Skin epidermis (tissue), 12 donors: ENCODE results near the gene KRTAP19-4.
"Not testable (repeated sequence)": the region's sequence is repeated elsewhere in the genome, so short reads cannot be mapped to it uniquely, and the experiment has no call there.

Source experiments
- H3K27ac ChIP-seq, 21 experiments: fragments of 200-600 bp; sonication (generic) in 11 of 21; one replicate each; pipeline ENCODE4 v1.5.0; 2020; ENCODE audit warnings: mild to moderate bottlenecking in 3 of 21, inconsistent platforms in 2 of 21, moderate library complexity in 2 of 21
- H3K4me3 ChIP-seq, 7 experiments: fragments of 200-600 bp; sonication (generic) in 2 of 7; one replicate each; pipeline ENCODE4 v1.5.0; 2020; ENCODE audit warnings: inconsistent platforms in 2 of 7, mild to moderate bottlenecking in 2 of 7, moderate library complexity in 1 of 7

Gene KRTAP19-4, protein sequence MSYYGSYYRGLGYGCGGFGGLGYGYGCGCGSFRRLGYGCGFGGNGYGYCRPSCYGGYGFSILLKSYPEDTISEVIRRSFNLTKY

DNA sequence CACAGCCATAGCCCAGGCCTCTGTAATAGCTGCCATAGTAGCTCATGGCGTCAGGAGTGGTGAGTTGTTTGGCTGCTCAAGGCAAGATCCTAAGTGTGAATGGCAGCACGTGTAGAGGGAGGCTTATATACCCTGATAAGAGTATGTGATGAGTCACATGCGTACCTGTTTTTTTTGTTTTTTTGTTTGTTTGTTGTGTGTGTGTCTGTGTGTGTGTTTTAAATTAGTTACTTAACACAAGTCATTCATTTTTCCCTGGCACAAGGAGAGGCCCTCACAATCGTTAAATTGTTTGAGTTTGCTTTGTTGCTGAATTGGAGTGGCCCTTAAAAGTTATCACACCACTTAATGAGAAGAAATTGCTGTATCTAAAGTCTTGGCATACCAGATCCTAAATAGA is at the start of gene KRTAP19-4:
Gene KRTAP19-4 (minus strand): TSS at position 101 of the 400 bp plus-strand sequence. CDS start 55 bp downstream, at position 46.
- H3K4me3 ChIP-seq: no peak within 1 kb of the TSS
- H3K27ac ChIP-seq: no peak within 1 kb of the TSS

GRCh38 chr21:30541764-30542163 is 44.8 kb upstream of the KRTAP19-4 start, which contains the start of gene KRTAP19-6:
KRTAP19-6 (minus strand) TSS chr21:30541864; CDS start chr21:30541833, 31 bp downstream.
- no peak within 1 kb of the TSS for H3K4me3 ChIP-seq
- H3K27ac ChIP-seq: no peak within 1 kb of the TSS

- H3K27ac ChIP-seq: no peak overlapping the region
- no peak overlapping the region for H3K4me3 ChIP-seq
Observed at GRCh38 chr21:30518876-30519275, 21.9 kb upstream of the KRTAP19-4 start.

DNA sequence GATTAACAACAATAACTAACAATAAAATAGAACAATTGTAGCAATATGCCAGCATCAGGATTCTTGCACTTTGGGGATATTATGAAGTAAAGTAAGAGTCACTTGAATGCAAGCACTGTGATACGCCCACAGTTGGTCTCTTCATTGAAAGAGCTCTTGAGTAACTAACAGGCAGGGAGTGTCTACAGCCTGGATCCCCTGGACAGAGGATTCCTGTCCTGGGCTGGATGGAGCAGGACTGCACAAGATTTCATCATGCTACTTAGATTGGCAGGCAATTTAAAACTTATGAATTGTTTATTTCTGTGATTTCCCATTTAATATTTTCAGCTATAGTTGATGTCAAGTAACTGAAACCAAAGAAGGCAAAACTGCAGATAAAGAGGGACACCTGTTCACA is 18.7 kb upstream of the KRTAP19-4 start:
- no peak overlapping the region for H3K4me3 ChIP-seq
- no peak overlapping the region for H3K27ac ChIP-seq

- not testable (repeated sequence) for H3K27ac ChIP-seq, H3K4me3 ChIP-seq
Observed at GRCh38 chr21:30505621-30506205, 8.7 kb upstream of the KRTAP19-4 start.

- H3K4me3 ChIP-seq: no peak within 1 kb of the TSS
- H3K27ac ChIP-seq: no peak within 1 kb of the TSS
Observed at GRCh38 chr21:30502041-30502440, 5.1 kb upstream of the KRTAP19-4 start, which contains the start of gene KRTAP19-5. KRTAP19-5 (minus strand) TSS chr21:30502141; CDS start chr21:30502090, 51 bp downstream.

GRCh38 chr21:30491963-30492428 is 5.0 kb downstream of the KRTAP19-4 start, which contains the start of gene KRTAP19-3:
KRTAP19-3 (minus strand) TSS chr21:30492013; CDS start chr21:30491957, 56 bp downstream.
- Histone ChIP-seq H3K4me3 (no peak within 1 kb of the TSS), H3K27ac (no peak within 1 kb of the TSS)

DNA sequence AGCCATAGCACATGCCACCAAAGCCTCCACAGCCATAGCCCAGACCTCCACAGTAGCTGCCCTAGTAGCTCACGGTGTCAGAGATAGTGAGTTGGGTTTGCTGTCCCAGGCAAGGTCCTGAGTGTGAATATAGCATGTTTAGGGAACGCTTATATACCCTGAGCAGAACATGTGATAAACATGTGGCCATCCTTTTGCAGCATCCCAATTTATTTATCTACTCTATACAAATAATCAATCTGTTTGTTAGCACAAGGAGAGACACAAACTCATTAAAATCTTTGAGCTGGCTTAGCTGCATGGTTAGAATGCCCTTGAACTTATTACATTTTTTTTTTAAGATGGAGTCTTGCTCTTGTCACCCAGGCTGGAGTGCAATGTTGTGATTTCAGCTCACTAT is 9.6 kb downstream of the KRTAP19-4 start, which contains the start of gene KRTAP19-2:
Gene KRTAP19-2 (minus strand): TSS at position 101 of the 400 bp plus-strand sequence. CDS start 88 bp downstream, at position 13.
- H3K27ac ChIP-seq: no peak within 1 kb of the TSS
- H3K4me3 ChIP-seq: no peak within 1 kb of the TSS

DNA sequence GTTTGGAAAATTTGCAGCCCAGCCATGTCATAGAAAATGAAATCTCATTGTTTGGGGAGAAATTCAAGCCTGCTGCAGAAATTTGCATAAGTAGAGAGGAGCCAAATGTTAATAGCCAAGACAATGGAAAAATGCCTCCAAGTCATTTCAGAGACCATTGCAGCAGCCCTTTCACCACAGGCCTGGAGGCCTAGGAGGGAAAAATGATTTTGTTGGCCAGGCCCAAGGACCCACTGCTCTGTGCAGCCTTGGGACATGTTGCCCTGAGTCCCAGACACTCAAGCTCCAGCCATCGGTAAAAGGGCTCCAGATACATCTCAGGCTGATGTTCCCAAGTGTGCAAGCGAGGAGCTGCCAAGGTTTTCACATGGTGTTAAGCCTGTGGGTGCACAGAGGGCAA is 10.8 kb downstream of the KRTAP19-4 start:
- H3K27ac ChIP-seq: no peak overlapping the region
- H3K4me3 ChIP-seq: no peak overlapping the region

GRCh38 chr21:30482130-30482529 is 14.8 kb downstream of the KRTAP19-4 start:
- no peak overlapping the region for H3K27ac ChIP-seq
- no peak overlapping the region for H3K4me3 ChIP-seq

DNA sequence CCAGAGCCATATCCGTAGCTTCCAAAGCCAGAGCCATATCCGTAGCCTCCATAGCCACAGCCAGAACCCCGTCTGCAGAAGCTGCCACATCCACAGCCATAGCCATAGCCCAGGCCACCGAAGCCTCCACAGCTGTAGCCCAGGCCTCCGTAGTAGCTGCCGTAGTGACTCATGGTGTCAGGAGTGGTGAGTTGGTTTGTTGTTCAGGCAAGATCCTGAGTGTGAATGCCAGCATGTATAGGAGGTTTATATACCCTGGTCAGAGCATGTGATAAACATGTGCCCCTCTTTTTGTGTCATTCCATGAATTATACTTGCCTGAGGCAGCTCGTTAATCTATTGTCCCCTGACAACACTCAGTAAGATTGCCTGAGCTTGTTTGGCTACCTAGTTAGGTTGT is 16.8 kb downstream of the KRTAP19-4 start, which contains the start of gene KRTAP19-1:
Gene KRTAP19-1 (minus strand): TSS at position 223 of the 400 bp plus-strand sequence. CDS start 50 bp downstream, at position 173.
- Histone ChIP-seq H3K4me3 (no peak within 1 kb of the TSS), H3K27ac (no peak within 1 kb of the TSS)

GRCh38 chr21:30479259-30479658 is 17.7 kb downstream of the KRTAP19-4 start:
- no peak overlapping the region for H3K27ac ChIP-seq
- H3K4me3 ChIP-seq: no peak overlapping the region

DNA sequence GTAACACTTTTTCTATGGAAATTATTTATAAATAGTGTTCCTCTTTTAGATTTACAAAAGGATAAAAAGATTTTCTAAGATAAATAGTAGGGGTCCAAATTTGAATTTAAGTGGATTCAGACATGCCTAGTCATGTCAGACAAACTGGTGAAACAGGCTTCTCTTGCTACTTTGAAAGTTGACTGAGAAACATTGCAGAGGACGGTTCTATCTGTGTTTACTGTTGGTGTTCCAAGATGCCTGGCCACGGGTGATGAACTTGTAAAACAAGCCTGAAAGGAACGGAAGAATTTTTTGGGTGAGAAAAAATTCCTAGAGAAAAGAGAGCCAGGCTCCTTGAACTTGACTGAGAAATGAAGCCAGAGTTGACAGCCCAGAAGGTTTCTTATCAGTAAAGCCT is 19.0 kb downstream of the KRTAP19-4 start:
- Histone ChIP-seq H3K27ac (no peak overlapping the region), H3K4me3 (no peak overlapping the region)

DNA sequence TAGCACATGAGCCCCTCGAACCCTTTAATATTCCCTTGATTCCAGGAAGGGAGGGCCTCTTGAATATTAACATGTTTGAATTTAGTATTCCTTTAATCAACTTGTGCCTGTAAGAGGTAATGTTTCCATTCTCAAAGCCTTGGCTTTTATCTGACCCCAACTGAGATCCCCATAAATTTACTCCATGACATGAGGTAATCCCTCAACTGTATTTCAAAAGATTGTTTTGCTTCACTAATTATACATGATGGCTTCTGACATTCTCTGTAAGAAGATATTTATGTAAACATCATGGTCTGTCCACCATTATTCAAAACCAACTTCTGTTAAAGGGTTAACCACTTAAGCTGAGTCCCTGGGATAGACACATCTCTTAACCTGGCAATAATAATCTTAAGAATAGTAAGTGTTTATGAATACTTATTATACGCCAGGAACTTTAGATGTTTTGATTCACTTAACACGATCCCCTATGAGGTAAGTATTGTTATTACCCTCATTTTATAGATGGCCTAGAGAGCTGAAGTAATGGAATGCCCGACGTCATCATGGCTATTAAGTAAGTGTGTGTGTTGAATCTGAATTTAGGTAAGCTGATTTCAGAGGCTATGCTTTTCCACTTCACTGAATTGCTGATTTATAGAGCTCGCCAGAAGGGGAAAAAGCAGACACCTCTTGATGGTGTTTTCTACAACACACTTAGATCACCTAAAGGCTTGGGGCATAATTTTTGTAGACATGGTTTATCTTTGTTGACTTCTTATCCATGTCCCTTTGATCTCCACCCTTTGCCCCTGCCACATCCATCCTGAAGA is 27.9 kb downstream of the KRTAP19-4 start:
- Histone ChIP-seq H3K4me3 (no peak overlapping the region), H3K27ac (no peak overlapping the region)

GRCh38 chr21:30463713-30464112 is 33.3 kb downstream of the KRTAP19-4 start:
- Histone ChIP-seq H3K4me3 (no peak overlapping the region), H3K27ac (no peak overlapping the region)

DNA sequence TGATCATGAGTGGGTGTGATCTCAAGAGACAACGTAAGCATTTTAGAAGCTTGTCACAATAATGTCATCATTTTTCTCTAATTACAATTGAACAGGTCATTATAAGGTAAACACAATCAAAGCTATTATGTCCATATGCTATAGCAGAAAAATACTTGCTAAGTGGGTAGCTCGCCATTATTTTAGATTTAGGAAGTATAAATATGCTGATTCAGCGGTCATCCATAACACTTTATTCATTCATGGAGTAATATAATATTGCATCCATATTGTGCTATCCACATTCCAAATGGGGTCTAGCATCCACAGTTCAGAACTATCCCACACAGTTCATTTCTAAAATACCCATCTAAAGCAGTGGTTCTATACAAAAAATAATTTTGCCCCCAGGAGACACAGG is 48.5 kb downstream of the KRTAP19-4 start:
- no peak overlapping the region for H3K4me3 ChIP-seq
- H3K27ac ChIP-seq: no peak overlapping the region

GRCh38 chr21:30447056-30447455 is 49.9 kb downstream of the KRTAP19-4 start:
- Histone ChIP-seq H3K27ac (no peak overlapping the region), H3K4me3 (no peak overlapping the region)
